Measurements from ENCODE around the gene SH2D3C. TPM values are rescaled to one million over a fixed set of nuclear protein-coding genes. Genes with fewer than 3 reads are reported as not detected.
A peak's percentile ranks its signal among the peaks of the same experiment; 100 is the strongest.

SH2D3C gene
- total RNA-seq, 1 donor from 2014 or later, result 7.1 TPM

DNA sequence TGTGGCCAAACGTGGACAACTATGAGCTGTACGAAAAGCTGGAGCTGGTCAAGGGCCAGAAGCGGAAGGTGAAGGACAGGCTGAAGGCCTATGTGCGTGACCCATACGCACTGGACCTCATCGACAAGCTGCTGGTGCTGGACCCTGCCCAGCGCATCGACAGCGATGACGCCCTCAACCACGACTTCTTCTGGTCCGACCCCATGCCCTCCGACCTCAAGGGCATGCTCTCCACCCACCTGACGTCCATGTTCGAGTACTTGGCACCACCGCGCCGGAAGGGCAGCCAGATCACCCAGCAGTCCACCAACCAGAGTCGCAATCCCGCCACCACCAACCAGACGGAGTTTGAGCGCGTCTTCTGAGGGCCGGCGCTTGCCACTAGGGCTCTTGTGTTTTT lies 10.7 kb upstream of the SH2D3C start:
- TF ChIP-seq, protein P1, sequence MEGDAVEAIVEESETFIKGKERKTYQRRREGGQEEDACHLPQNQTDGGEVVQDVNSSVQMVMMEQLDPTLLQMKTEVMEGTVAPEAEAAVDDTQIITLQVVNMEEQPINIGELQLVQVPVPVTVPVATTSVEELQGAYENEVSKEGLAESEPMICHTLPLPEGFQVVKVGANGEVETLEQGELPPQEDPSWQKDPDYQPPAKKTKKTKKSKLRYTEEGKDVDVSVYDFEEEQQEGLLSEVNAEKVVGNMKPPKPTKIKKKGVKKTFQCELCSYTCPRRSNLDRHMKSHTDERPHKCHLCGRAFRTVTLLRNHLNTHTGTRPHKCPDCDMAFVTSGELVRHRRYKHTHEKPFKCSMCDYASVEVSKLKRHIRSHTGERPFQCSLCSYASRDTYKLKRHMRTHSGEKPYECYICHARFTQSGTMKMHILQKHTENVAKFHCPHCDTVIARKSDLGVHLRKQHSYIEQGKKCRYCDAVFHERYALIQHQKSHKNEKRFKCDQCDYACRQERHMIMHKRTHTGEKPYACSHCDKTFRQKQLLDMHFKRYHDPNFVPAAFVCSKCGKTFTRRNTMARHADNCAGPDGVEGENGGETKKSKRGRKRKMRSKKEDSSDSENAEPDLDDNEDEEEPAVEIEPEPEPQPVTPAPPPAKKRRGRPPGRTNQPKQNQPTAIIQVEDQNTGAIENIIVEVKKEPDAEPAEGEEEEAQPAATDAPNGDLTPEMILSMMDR (conservative IDR thresholded peaks at IDR 0.05), result no peak
- Mint-ChIP-seq H3K36me3 (peaks cover 14% of the 10 kb centered on the region), H3K27me3 (no peaks in the 10 kb centered on the region), H3K4me1 (ENCODE audit: unreplicated experiment) (peaks cover 10% of the 10 kb centered on the region), H3K9me3 (no peaks in the 10 kb centered on the region), H3K4me3 (no peak overlapping the region), H3K27ac (no peak overlapping the region)
- DNase-seq (ENCODE audit: extremely low spot score, unreplicated experiment), result no peak

- peaks cover 10% of the 10 kb centered on the region for H3K4me1 Mint-ChIP-seq (ENCODE audit: unreplicated experiment)
- peaks cover 14% of the 10 kb centered on the region for H3K36me3 Mint-ChIP-seq
- H3K9me3 Mint-ChIP-seq, result no peaks in the 10 kb centered on the region
- TF ChIP-seq, protein P1 (conservative IDR thresholded peaks at IDR 0.05), result no peak
- H3K4me3 Mint-ChIP-seq, result no peak overlapping the region
- no peak overlapping the region for H3K27ac Mint-ChIP-seq
- DNase-seq (ENCODE audit: extremely low spot score, unreplicated experiment), result no peak
- H3K27me3 Mint-ChIP-seq, result no peaks in the 10 kb centered on the region
Observed at GRCh38 chr9:127788337-127789011, 10.0 kb upstream of the SH2D3C start.

- Mint-ChIP-seq H3K27ac (peak overlapping the region; percentile 85), H3K4me3 (peak overlapping the region; percentile 95), H3K27me3 (no peaks in the 10 kb centered on the region), H3K36me3 (peaks cover 14% of the 10 kb centered on the region), H3K4me1 (ENCODE audit: unreplicated experiment) (peaks cover 10% of the 10 kb centered on the region), H3K9me3 (no peaks in the 10 kb centered on the region)
- no peak for DNase-seq (ENCODE audit: extremely low spot score, unreplicated experiment)
- TF ChIP-seq, protein P1 (conservative IDR thresholded peaks at IDR 0.05), result peak; percentile 65
Observed at GRCh38 chr9:127786773-127787104, 8.3 kb upstream of the SH2D3C start.

DNA sequence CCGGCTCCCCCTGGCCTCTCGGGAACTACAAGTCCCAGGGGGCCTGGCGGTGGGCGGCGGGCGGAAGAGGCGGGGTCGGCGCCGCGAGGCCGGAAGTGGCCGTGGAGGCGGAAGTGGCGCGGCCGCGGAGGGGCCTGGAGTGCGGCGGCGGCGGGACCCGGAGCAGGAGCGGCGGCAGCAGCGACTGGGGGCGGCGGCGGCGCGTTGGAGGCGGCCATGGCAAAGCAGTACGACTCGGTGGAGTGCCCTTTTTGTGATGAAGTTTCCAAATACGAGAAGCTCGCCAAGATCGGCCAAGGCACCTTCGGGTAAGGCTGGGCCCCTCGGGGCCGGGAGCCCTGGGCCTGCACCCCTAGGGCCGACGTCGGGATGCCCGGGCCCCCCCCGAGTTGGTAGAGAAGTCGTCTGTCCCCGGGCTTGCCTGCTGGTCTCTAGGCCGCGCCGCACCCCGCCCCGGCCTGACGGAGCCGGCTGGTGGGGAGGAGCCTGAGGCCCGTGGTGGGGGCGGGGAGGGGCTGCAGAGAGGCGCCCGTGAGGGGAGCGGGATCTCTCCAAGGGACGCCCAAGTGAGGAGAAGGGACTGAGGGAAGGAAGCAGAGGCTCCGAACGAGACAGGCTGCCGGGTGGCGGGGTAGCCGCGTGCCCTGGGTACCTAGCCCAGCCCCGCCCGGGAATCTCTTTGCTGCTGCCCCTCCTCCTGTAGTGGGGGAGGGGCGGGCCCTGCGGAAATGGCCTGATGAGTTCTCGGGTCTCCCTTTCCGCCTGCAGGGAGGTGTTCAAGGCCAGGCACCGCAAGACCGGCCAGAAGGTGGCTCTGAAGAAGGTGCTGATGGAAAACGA lies 7.7 kb upstream of the SH2D3C start, which contains the start of gene CDK9:
Gene CDK9, plus strand, starts transcription at position 102 of the 840 bp plus-strand sequence. Its CDS starts 115 bp downstream, at position 217.
- DNase-seq (ENCODE audit: extremely low spot score, unreplicated experiment), result peak; percentile 96
- no peaks in the 10 kb centered on the region for H3K9me3 Mint-ChIP-seq
- peaks cover 10% of the 10 kb centered on the region for H3K4me1 Mint-ChIP-seq (ENCODE audit: unreplicated experiment)
- peaks cover 14% of the 10 kb centered on the region for H3K36me3 Mint-ChIP-seq
- peak within 1 kb of the TSS; percentile 85 for H3K27ac Mint-ChIP-seq
- no peaks in the 10 kb centered on the region for H3K27me3 Mint-ChIP-seq
- peak within 1 kb of the TSS; percentile 95 for H3K4me3 Mint-ChIP-seq
- TF ChIP-seq, protein P1 (conservative IDR thresholded peaks at IDR 0.05), result no peak

DNA sequence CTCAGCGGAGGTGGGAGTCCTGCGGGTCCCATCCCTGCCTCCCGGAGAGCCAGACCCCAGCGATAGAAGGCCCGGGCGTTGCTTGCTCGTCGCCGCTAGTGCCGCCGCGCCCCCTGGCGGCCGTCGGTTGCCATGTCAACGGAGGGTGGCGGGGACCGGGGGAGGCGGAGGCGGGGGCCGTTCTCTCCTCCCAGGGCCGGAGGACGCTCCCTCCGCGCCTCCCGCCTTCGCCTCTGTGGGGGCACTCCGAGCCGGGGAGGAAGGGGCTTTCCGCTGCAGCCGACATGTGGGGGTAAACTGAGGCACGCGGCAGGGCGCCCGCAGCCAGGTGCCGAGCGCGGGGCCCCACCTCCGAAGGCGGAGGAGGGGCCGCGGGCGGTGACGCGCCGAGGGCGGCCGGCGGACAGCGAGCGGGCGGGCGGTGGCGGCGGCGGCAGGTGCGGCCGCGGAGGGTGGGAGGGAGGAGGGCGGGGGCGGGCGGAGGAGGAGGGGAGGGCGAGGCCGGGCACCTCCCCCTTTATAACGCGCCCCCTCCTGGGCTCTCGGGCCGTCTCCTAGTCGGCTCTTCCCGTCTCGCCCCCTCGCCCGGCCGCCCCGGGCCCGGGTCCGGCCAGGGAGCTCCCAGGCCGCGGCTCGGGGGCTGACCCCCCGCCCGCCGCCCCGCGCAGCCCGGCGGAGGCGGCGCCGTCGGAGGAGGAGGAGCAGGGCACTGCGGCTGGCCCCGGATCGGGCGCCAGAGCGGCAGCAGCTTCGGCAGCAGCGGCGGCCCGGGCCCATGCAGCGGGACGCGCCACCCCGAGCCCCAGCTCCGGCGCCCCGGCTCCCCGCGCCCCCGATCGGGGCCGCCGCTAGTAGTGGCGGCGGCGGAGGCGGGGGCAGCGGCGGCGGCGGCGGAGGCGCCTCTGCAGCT lies 6.8 kb upstream of the SH2D3C start:
- Mint-ChIP-seq H3K27ac (peak overlapping the region; percentile 82), H3K4me3 (peak overlapping the region; percentile 95), H3K36me3 (peaks cover 12% of the 10 kb centered on the region), H3K27me3 (no peaks in the 10 kb centered on the region), H3K9me3 (no peaks in the 10 kb centered on the region), H3K4me1 (ENCODE audit: unreplicated experiment) (peaks cover 10% of the 10 kb centered on the region)
- peak; percentile 94 for DNase-seq (ENCODE audit: extremely low spot score, unreplicated experiment)
- TF ChIP-seq, protein P1 (conservative IDR thresholded peaks at IDR 0.05), result peak; percentile 95
